ENCODE measurements around the gene PLCL1. TPM values are rescaled to one million over a fixed set of nuclear protein-coding genes. Genes with fewer than 3 reads are reported as not detected.

Gene PLCL1
- total and polyA plus RNA-seq, 10 of the 15 experiments (the other 5 are each of a cell fraction or from before 2014, with no cell fraction given): 0.03 to 1.5 (median 0.22) TPM

DNA sequence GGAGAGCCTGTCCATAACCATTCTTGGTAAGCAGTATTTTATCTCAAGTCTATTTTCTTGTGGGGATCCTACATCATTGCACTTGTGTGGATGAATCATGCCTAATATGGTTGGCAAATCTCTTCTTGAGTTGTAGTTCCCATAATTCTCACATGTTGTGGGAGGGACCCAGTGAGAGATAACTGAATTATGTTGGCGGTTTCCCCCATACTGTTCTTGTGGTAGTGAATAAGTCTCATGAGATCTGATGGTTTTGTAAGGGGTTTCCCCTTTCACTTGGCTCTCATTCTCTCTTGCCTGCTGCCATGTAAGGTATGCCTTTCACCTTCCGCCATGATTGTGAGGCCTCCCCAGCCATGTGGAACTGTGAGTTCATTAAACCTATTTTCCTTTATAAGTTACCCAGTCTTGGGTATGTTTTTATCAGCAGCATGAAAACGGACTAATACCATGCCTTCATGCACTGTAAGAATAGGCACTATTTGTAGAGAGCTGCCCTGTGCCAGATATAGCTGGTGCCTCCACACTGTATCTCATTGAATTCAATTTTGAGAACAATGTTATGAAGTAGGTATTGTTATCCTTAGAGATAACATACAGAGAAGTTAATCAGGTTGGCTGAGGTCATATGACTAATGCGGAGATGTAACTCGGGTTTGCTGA is 148.3 kb downstream of the PLCL1 start (continued):
- TF ChIP-seq, protein P1, sequence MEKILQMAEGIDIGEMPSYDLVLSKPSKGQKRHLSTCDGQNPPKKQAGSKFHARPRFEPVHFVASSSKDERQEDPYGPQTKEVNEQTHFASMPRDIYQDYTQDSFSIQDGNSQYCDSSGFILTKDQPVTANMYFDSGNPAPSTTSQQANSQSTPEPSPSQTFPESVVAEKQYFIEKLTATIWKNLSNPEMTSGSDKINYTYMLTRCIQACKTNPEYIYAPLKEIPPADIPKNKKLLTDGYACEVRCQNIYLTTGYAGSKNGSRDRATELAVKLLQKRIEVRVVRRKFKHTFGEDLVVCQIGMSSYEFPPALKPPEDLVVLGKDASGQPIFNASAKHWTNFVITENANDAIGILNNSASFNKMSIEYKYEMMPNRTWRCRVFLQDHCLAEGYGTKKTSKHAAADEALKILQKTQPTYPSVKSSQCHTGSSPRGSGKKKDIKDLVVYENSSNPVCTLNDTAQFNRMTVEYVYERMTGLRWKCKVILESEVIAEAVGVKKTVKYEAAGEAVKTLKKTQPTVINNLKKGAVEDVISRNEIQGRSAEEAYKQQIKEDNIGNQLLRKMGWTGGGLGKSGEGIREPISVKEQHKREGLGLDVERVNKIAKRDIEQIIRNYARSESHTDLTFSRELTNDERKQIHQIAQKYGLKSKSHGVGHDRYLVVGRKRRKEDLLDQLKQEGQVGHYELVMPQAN (conservative IDR thresholded peaks at IDR 0.05): no peak
- TF ChIP-seq GABPA (IDR thresholded peaks at IDR 0.05; ENCODE audit: low read depth): no peak
- no peak for TF ChIP-seq JUND (IDR thresholded peaks at IDR 0.05; ENCODE audit: low read depth, low read length)
- TF ChIP-seq, protein P2, sequence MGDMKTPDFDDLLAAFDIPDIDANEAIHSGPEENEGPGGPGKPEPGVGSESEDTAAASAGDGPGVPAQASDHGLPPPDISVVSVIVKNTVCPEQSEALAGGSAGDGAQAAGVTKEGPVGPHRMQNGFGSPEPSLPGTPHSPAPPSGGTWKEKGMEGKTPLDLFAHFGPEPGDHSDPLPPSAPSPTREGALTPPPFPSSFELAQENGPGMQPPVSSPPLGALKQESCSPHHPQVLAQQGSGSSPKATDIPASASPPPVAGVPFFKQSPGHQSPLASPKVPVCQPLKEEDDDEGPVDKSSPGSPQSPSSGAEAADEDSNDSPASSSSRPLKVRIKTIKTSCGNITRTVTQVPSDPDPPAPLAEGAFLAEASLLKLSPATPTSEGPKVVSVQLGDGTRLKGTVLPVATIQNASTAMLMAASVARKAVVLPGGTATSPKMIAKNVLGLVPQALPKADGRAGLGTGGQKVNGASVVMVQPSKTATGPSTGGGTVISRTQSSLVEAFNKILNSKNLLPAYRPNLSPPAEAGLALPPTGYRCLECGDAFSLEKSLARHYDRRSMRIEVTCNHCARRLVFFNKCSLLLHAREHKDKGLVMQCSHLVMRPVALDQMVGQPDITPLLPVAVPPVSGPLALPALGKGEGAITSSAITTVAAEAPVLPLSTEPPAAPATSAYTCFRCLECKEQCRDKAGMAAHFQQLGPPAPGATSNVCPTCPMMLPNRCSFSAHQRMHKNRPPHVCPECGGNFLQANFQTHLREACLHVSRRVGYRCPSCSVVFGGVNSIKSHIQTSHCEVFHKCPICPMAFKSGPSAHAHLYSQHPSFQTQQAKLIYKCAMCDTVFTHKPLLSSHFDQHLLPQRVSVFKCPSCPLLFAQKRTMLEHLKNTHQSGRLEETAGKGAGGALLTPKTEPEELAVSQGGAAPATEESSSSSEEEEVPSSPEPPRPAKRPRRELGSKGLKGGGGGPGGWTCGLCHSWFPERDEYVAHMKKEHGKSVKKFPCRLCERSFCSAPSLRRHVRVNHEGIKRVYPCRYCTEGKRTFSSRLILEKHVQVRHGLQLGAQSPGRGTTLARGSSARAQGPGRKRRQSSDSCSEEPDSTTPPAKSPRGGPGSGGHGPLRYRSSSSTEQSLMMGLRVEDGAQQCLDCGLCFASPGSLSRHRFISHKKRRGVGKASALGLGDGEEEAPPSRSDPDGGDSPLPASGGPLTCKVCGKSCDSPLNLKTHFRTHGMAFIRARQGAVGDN (IDR thresholded peaks at IDR 0.05): peak; percentile 83
- TF ChIP-seq MTA2 (IDR thresholded peaks at IDR 0.05; ENCODE audit: low read depth): peak; percentile 71
- TF ChIP-seq RFX5 (IDR thresholded peaks at IDR 0.05; ENCODE audit: low read depth, low read length): no peak
- no peak for TF ChIP-seq RAD51 (IDR thresholded peaks at IDR 0.05)
- no peak for TF ChIP-seq CHD4 (IDR thresholded peaks at IDR 0.05)
- TF ChIP-seq EGR1 (IDR thresholded peaks at IDR 0.05; ENCODE audit: borderline replicate concordance in 1 of 2, low read depth in 2 of 2, low read length in 2 of 2): no peak
- no peak for TF ChIP-seq CBX5 (IDR thresholded peaks at IDR 0.05; ENCODE audit: low read depth)
- TF ChIP-seq ATF7 (IDR thresholded peaks at IDR 0.05; ENCODE audit: low read depth): peak; percentile 53
- no peak for TF ChIP-seq SMAD5 (IDR thresholded peaks at IDR 0.05; ENCODE audit: low read depth)
- no peak for TF ChIP-seq NFYB (IDR thresholded peaks at IDR 0.05; ENCODE audit: insufficient read depth, low read depth, low read length)
- TF ChIP-seq ZNF274 (IDR thresholded peaks at IDR 0.05; ENCODE audit: insufficient read depth, insufficient read length): no peak
- no peak for TF ChIP-seq E2F4 (IDR thresholded peaks at IDR 0.05; ENCODE audit: low read depth, low read length)
- TF ChIP-seq, protein P3, sequence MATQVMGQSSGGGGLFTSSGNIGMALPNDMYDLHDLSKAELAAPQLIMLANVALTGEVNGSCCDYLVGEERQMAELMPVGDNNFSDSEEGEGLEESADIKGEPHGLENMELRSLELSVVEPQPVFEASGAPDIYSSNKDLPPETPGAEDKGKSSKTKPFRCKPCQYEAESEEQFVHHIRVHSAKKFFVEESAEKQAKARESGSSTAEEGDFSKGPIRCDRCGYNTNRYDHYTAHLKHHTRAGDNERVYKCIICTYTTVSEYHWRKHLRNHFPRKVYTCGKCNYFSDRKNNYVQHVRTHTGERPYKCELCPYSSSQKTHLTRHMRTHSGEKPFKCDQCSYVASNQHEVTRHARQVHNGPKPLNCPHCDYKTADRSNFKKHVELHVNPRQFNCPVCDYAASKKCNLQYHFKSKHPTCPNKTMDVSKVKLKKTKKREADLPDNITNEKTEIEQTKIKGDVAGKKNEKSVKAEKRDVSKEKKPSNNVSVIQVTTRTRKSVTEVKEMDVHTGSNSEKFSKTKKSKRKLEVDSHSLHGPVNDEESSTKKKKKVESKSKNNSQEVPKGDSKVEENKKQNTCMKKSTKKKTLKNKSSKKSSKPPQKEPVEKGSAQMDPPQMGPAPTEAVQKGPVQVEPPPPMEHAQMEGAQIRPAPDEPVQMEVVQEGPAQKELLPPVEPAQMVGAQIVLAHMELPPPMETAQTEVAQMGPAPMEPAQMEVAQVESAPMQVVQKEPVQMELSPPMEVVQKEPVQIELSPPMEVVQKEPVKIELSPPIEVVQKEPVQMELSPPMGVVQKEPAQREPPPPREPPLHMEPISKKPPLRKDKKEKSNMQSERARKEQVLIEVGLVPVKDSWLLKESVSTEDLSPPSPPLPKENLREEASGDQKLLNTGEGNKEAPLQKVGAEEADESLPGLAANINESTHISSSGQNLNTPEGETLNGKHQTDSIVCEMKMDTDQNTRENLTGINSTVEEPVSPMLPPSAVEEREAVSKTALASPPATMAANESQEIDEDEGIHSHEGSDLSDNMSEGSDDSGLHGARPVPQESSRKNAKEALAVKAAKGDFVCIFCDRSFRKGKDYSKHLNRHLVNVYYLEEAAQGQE (IDR thresholded peaks at IDR 0.05; ENCODE audit: low read depth, low read length): no peak
- no peak for TF ChIP-seq PAX8 (IDR thresholded peaks at IDR 0.05)
- no peak for TF ChIP-seq STAT3 (IDR thresholded peaks at IDR 0.05; ENCODE audit: low read depth, low read length)
- no peak for TF ChIP-seq SREBF2 (IDR thresholded peaks at IDR 0.05; ENCODE audit: low read length)
- TF ChIP-seq RBBP5 (conservative IDR thresholded peaks at IDR 0.05): no peak
- no peak for TF ChIP-seq NFIC (IDR thresholded peaks at IDR 0.05; ENCODE audit: low read depth, low read length)
